CD4-positive, alpha-beta T cell treated with Interleukin-17A for 4 hours (primary cell): ENCODE results near the gene GSTA1.
"Not testable (repeated sequence)": the region's sequence is repeated elsewhere in the genome, so short reads cannot be mapped to it uniquely, and the experiment has no call there.

ENCODE experiments used
- DNase-seq: peaks from one replicate; pipeline ENCODE4 v3.0.0-alpha.2; 2020; ENCODE audit warnings: mixed read lengths

Gene GSTA1

DNA sequence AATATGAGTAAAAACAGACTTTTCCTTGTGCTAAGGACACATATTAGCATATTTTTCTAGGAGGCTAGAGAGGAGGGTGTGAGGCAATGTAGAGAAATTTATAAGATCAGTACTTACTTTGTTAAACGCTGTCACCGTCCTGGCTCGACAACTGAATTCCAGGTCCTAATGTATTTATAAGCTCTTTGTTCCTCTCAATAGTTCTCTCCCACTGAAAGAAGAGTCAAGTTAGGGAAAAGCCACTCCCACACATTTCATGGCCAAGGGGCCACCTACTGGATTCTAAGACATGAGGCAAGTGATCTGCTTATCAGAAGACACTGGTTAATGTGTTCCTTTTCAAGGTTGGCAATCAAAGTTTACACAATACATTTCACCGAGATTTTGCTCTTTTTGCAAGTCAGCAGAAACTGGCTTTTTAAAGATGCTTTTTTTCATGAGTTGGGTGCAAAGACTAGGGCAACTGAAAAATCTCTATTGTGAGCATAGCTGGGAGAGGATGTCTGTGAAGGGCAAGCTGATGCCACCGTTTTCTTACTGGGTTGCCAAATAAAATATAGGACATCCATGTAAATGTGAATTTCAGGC, at the start of gene GSTA1:
GSTA1 (minus strand) TSS at position 149 of the 588 bp plus-strand sequence. CDS start 4,549 bp downstream, outside the sequence.
- not testable (repeated sequence) for DNase-seq

DNA sequence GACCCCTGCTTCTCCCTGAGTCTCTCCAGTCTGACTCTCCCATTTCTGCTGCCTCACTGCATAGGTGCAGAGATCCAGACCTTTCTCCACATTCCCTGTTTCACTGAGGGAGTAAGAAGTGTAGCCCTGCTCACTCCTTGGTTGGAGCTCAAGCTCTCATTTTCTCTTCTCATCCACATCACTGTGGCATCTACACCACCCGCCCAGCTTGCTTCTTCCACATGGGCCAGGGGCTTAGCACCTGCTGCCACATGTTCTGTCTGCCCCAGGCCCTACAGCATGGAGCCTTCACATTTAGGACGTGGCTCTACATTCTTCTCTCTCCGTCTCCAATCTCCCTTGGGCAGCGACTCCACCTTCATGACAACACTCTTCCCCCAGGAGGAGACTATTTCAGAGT, 45.5 kb upstream of the GSTA1 start:
- DNase-seq = no peak

GRCh38 chr6:52846002-52846401, 42.4 kb upstream of the GSTA1 start:
- DNase-seq = no peak

DNA sequence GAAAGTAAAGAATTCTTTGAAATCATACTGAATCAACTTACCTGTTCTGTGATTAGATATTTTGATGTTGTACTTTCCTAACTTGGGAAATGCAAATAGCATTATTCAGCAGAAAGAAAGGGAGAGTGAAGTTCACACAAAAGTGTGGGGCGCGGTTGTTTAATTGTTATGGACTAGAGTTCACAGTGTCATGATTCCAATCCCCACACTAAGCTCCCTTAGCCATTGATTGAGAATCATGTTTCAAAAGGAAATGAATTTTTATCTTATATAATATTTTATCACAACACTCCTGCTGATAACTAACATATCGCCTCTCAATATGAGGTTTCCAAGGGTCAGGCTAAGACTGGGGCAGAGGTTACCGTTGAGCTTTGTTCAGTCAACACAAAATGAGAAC, 40.0 kb upstream of the GSTA1 start:
- no peak for DNase-seq

- DNase-seq = no peak
Observed at GRCh38 chr6:52840763-52841585, 37.4 kb upstream of the GSTA1 start, which contains the start of gene GSTA5. GSTA5 (minus strand) TSS chr6:52840813.

- DNase-seq = peak; percentile 58
Observed at GRCh38 chr6:52839124-52840055, 35.8 kb upstream of the GSTA1 start.

GRCh38 chr6:52834481-52834880, 30.9 kb upstream of the GSTA1 start:
- DNase-seq = no peak

GRCh38 chr6:52830869-52831268, 27.3 kb upstream of the GSTA1 start:
- not testable (repeated sequence) for DNase-seq

DNA sequence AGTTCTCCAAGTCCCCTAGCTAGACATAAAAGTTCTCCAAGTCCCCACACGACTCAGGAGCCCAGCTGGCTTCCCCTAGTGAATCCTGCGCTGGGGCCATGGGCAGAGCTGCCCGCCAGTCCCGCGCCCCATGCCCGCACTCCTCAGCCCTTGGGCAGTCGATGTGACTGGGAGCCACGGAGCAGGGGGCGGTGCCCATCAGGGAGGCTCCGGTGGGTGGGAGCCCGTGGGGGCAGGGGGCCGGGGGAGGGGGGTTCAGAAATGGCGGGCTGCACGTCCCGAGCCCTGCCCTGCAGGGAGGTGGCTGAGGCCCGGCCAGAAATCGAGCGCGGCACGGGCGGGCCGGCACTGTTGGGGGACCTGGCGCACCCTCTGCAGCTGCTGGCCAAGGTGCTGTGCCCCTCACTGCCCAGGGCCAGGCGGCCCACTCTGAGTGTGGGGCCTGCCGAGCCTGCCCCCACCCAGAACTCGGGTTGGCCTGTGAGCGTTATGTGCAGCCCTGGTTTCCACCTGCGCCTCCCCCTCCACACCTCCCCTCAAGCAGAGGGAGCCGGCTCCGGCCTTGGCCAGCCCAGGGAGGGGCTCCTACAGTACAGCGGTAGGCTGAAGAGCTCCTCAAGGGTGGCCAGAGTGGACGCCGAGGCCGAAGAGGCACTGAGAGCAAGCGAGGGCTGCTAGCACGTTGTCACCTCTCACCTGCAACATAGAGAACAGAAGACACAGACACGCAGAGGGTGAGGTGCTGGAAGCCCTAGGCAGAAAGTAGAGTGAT, 25.6 kb upstream of the GSTA1 start:
- no peak for DNase-seq

- not testable (repeated sequence) for DNase-seq
Observed at GRCh38 chr6:52828621-52829020, 25.0 kb upstream of the GSTA1 start.

DNA sequence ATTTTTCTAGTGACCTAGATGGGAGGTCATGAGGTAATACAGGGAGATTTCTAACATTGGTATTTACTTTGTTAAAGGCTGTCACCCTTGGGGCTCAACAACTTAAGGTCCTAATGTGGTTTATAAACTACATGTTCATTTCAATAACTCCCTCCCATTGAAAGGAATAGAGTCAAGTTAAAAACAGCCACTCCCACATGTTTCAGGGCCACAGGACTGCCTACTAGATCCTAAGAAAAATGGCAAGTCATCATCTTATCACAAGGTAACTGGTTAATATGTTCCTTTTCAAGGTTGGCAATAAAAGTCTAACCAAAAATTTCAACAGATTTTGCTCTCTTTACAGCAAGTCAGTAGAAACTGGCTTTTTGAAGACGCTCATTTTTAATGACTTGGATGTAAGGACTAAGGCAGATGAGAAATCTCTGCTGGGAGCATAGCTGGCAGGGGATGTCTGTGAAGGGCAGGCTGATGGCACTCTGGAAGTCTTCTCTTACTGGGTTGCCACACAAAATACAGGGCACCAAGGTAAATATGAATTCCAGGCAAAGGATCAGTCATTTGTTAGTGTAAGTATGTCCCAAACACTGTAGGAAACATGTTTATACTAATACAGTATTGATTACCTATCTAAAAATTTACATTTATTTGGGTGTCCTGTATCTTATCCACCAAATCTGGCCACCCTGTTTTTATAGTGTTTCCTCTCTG, 23.6 kb upstream of the GSTA1 start:
- not testable (repeated sequence) for DNase-seq

- DNase-seq = no peak
Observed at GRCh38 chr6:52826513-52826912, 22.9 kb upstream of the GSTA1 start.

- DNase-seq = not testable (repeated sequence)
Observed at GRCh38 chr6:52825900-52826459, 22.4 kb upstream of the GSTA1 start.

GRCh38 chr6:52825270-52825793, 21.7 kb upstream of the GSTA1 start:
- DNase-seq = not testable (repeated sequence)

- DNase-seq = no peak
Observed at GRCh38 chr6:52821842-52822241, 18.2 kb upstream of the GSTA1 start.

GRCh38 chr6:52820198-52820597, 16.6 kb upstream of the GSTA1 start:
- no peak for DNase-seq

- DNase-seq = peak; percentile 39
Observed at GRCh38 chr6:52815167-52816092, 11.8 kb upstream of the GSTA1 start.

DNA sequence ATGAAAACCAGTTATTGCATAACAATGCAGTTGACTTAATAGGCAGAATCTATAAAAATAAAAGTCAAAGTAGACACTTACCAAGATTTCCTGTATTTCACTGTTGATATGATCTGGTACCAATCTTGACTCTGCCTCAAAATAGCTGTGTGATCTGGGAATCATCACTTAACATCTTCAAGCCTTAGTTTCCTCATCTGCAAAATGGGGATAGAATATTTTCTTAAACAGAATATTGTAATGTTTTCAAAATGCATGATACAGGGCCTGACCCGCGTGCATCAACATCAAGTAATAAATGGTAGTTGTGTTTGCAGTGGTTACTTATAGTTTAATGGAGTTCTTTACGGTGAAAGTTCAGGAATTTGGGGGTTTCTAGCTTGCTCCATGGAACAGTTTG, 10.9 kb upstream of the GSTA1 start:
- not testable (repeated sequence) for DNase-seq

DNA sequence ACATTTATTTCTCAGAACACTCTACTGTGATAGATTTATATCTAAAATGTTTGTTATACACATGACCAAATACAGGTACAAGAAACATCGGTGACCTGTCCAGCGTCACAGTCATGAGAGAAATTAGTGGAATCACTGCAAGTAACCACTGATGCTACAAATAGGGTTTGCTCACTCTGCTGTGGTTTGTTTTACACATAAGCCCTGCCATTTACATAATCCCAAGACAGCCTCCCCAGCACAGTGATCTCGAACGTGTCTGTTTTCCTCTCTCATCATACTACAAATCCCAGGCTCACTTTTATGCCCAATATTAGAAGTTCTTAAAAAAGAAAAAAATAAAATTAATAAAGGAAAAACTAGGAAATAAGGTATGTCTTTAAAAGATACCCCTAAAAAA, 6.2 kb upstream of the GSTA1 start:
- not testable (repeated sequence) for DNase-seq

DNA sequence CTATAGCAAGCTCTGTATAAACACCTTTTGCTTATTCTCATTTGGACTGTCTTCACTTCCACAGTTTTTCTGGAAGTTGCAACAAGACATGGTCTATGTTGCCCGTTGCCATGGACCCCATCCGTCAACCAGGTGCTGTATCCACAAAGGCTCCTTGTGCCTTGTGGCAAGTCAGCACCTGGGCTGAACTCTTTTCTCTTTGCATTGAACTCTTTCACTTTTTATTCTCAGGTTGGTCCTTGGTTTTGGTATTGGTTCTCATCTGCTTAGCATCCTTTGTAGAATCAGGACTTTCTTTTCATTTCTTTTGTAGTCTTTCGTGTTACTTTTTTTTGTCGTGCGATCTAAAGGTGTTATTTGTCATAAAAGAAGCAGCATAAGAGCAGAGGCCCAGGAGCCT, 5.0 kb upstream of the GSTA1 start:
- DNase-seq = no peak
